Measurements from ENCODE around the gene SPATA13.

Gene SPATA13

DNA sequence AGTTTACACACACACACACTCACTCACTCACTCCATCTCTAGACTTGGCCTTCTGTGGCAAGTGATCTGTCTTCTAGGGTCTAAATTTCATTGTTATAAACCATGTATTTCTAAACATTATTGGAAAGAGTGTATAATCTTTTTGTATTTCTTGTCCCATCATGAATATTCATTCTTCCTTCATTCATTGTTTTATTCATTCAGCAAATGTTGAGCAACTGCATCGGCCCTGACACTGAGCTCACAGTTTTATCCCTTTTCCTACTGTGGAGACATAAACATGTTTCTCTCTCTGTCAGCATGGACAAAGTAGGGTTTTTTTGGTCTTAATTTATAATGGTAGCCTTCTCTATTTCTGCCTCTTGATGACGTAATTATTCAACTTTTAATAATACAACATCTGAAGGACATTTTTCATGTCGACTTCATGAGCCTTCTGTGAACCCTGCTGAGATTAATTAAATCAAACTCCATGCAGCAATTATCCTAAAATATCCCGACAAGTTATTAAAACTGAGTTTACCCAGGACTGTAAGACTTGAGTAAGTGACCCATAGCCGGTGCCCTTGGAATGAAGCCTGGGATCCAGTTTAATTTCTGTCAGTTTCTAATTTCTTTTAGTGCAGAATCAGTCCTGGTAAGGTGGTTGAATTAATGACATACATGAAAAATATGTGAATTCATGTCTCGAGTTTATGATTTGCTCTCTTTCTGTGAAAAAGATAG lies 7.3 kb downstream of the SPATA13 start:
- DNase-seq (ENCODE audit: low read depth, low spot score) = no peak

DNA sequence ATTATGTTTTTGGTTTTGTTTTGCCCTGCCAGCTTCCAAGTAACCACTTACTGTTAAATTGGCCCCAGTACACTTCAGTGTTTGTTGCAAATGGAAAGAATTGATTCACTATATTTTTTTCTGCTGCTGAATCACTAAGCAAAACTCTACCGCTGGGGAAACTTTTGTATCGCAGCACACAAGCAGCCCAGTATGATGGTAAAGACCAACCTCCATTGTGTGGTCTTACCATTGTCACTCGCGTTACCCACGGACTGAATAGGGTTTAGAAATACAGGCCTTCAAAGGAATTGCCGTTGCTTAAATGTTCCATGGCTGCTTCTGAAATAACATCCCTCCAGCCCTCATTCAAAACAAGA lies 7.9 kb downstream of the SPATA13 start:
- DNase-seq (ENCODE audit: low read depth, low spot score) = no peak

GRCh38 chr13:24168979-24169378 lies 8.5 kb downstream of the SPATA13 start:
- DNase-seq (ENCODE audit: low read depth, low spot score) = no peak

DNA sequence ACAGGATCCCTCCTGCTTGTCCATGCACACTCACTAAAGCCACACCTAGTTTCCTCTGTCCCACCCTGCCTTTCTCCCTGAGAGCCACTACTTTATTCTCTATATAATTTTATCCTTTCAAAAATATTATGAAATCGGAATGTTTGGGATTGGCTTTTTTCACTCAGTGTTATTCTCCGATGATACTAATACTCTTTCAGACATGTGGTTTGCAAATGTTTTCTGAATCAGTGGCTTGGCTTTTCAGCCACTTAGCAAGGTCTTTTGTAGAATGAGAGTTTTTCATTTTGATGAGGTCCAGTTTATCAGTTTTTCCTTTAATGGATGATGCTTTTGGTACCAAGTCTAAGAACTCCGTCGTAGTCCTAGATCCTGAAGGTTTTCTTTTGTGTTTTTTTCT lies 11.6 kb downstream of the SPATA13 start:
- DNase-seq (ENCODE audit: low read depth, low spot score) = no peak

DNA sequence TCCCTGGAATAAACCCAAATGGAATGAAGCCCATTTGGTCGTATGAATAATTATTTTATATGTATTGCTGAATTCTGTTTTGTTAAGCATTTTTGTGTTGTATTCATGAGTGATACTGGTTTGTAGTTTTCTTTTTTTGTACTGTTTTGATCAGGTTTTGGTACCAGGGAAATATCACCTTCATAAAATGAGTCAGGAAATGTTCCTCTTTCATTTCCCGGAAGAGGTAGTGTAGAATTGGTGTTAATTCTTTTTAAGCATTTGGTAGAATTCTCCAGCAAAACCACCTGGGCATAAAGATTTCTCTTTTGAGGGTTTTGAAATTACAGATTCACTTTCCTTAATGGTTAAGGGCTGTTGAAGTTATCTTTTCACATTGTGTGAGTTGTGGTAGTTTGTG lies 13.3 kb downstream of the SPATA13 start:
- DNase-seq (ENCODE audit: low read depth, low spot score) = no peak

DNA sequence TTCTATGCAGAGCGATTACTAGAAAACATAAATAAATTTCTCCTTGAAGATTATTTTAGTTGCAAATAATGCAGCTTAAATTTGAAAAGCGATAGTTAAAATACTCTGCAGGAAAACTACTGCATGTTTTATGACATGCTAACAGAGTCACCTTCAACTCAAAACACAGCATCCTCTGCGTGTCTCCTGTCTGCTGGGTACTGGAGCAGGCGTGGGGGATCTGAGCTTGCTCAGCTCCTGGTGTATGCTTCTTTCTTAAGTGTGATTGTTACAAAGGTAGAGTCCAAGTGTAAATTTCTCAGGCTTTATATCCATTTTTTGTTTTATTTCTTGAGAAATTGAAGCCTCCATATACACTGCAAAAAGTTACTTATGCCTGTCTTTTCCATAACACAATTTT lies 15.3 kb downstream of the SPATA13 start:
- no peak for DNase-seq (ENCODE audit: low read depth, low spot score)

GRCh38 chr13:24176351-24177101 lies 16.0 kb downstream of the SPATA13 start:
- no peak for DNase-seq (ENCODE audit: low read depth, low spot score)

- no peak for DNase-seq (ENCODE audit: low read depth, low spot score)
These were observed 18.4 kb downstream of the SPATA13 start for GRCh38 chr13:24178847-24179485.

GRCh38 chr13:24179486-24179850 lies 18.9 kb downstream of the SPATA13 start:
- DNase-seq (ENCODE audit: low read depth, low spot score) = no peak

GRCh38 chr13:24180750-24181377 lies 20.3 kb downstream of the SPATA13 start:
- no peak for DNase-seq (ENCODE audit: low read depth, low spot score)

- no peak for DNase-seq (ENCODE audit: low read depth, low spot score)
These were observed 21.6 kb downstream of the SPATA13 start for GRCh38 chr13:24181991-24182702.

DNA sequence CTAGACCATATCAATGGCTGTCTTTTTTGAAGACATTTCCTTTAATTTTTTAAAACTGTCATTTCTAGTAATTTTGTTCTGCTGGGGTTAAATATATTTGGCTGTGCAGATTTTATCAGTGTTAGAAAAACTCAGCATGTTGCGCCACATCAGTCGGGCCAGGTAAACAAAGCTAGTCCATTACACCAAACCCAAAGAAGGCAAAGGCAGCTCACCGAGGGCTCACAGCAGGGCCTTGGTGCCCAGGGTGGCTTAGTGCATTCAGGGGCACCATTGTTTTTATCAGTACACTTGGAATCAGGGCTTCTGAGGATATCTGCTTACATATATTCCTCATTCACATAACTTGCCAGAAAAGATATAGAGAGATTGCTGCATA lies 22.2 kb downstream of the SPATA13 start:
- DNase-seq (ENCODE audit: low read depth, low spot score) = no peak

DNA sequence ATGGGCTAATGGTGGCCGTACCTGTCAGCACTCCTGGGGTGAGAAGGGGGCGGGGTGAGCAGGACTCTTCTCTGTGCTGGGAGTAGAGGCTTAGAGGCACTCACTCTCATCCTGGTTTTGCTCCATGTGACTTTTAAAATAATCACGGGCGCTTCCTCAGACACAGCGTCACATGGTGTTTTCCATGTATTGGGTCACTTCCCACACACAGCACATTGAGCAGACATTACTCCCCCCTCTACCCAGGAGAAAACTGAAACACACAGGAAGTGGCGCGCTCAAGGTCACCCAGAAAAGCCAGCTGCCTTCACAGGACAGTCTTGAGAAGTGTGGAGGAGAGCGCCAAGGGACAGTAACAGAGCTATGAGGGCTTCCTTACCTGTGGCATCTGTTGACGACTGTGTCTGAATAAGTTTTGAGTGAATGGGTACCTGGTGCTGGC lies 23.2 kb downstream of the SPATA13 start:
- no peak for DNase-seq (ENCODE audit: low read depth, low spot score)

GRCh38 chr13:24184265-24184841 lies 23.8 kb downstream of the SPATA13 start:
- no peak for DNase-seq (ENCODE audit: low read depth, low spot score)

- no peak for DNase-seq (ENCODE audit: low read depth, low spot score)
These were observed 24.4 kb downstream of the SPATA13 start for GRCh38 chr13:24184882-24185281.

DNA sequence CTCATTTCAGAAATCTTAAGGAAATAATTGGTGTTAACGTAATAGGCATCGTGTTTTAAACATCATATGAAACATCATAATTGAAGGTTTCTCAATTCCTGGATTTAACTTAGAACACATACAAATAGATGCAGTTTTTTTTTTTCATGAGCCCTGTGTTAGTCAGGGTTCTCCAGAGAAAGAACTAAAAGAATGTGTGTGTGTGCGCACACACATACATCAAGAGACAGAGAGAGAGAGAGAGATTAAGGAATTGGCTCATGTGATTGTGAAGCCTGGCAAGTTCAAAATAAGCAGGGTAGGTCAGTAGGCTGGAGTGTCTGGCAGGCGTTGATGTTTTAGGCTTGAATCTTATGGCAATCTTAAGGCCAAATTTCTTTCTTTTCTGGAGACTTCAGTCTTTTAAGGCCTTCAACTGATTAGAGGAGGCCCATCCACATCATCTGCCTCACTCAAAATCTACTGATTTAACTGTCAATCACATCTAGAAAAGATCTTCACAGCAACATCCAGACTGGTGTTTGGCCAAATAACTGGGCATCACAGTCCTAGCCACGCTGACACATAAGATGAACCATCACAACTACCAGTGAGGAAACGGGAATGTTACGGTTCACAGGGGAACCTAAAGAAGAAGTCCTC lies 25.2 kb downstream of the SPATA13 start:
- DNase-seq (ENCODE audit: low read depth, low spot score) = no peak

GRCh38 chr13:24187185-24187584 lies 26.7 kb downstream of the SPATA13 start:
- DNase-seq (ENCODE audit: low read depth, low spot score) = no peak

GRCh38 chr13:24192057-24192810 lies 31.7 kb downstream of the SPATA13 start:
- no peak for DNase-seq (ENCODE audit: low read depth, low spot score)

- DNase-seq (ENCODE audit: low read depth, low spot score) = no peak
These were observed 32.3 kb downstream of the SPATA13 start for GRCh38 chr13:24192811-24193162.

GRCh38 chr13:24194447-24194846 lies 33.9 kb downstream of the SPATA13 start:
- no peak for DNase-seq (ENCODE audit: low read depth, low spot score)

Measured in brain pericyte (primary cell).